HG02759 (cell line): ENCODE measurements around the gene RFPL4AL1.
"Not testable (repeated sequence)": the region's sequence is repeated elsewhere in the genome, so short reads cannot be mapped to it uniquely, and the experiment has no call there.

ENCODE experiments used
- ATAC-seq: cut with Tn5 transposase; IDR thresholded peaks from one replicate; pipeline ENCODE4 v1.9.1; 2021; ENCODE audit warnings: mild to moderate bottlenecking, moderate library complexity; ENCODE audit not compliant: unreplicated experiment

Gene RFPL4AL1

GRCh38 chr19:55768818-55769217 lies at the start of gene RFPL4AL1:
Gene RFPL4AL1 (plus strand): TSS chr19:55769118. CDS start chr19:55771805, 2,687 bp downstream.
- not testable (repeated sequence) for ATAC-seq

GRCh38 chr19:55720214-55720746 lies 48.6 kb upstream of the RFPL4AL1 start:
- ATAC-seq = no peak

GRCh38 chr19:55720801-55721200 lies 48.1 kb upstream of the RFPL4AL1 start:
- no peak for ATAC-seq

GRCh38 chr19:55723491-55723890 lies 45.4 kb upstream of the RFPL4AL1 start:
- ATAC-seq = no peak

- ATAC-seq = not testable (repeated sequence)
These were observed 38.5 kb upstream of the RFPL4AL1 start for GRCh38 chr19:55730378-55730777.

- no peak for ATAC-seq
These were observed 30.6 kb upstream of the RFPL4AL1 start, which contains the start of gene NLRP9 for GRCh38 chr19:55738302-55738701. Gene NLRP9 (minus strand): TSS chr19:55738402. CDS start chr19:55738374, 28 bp downstream.

GRCh38 chr19:55750715-55751114 lies 18.2 kb upstream of the RFPL4AL1 start:
- ATAC-seq = no peak

GRCh38 chr19:55753401-55753800 lies 15.5 kb upstream of the RFPL4AL1 start:
- ATAC-seq = no peak

GRCh38 chr19:55756808-55757207 lies 12.1 kb upstream of the RFPL4AL1 start:
- not testable (repeated sequence) for ATAC-seq

GRCh38 chr19:55758797-55759196 lies 10.1 kb upstream of the RFPL4AL1 start, which contains the start of gene RFPL4A:
Gene RFPL4A (plus strand): TSS chr19:55759097. CDS start chr19:55761801, 2,704 bp downstream.
- not testable (repeated sequence) for ATAC-seq

- ATAC-seq = no peak
These were observed 2.5 kb upstream of the RFPL4AL1 start for GRCh38 chr19:55766466-55766865.

- ATAC-seq = not testable (repeated sequence)
These were observed 714 bp downstream of the RFPL4AL1 start for GRCh38 chr19:55769632-55770031.

- no peak for ATAC-seq
These were observed 8.6 kb downstream of the RFPL4AL1 start for GRCh38 chr19:55777528-55777927.

GRCh38 chr19:55778331-55778730 lies 9.4 kb downstream of the RFPL4AL1 start:
- no peak for ATAC-seq

GRCh38 chr19:55781112-55781511 lies 12.2 kb downstream of the RFPL4AL1 start:
- ATAC-seq = no peak

- no peak for ATAC-seq
These were observed 26.1 kb downstream of the RFPL4AL1 start for GRCh38 chr19:55795021-55795420.

- no peak for ATAC-seq
These were observed 32.5 kb downstream of the RFPL4AL1 start for GRCh38 chr19:55801416-55801815.

GRCh38 chr19:55802281-55802680 lies 33.4 kb downstream of the RFPL4AL1 start:
- ATAC-seq = no peak

- ATAC-seq = peak; percentile 49
These were observed 40.6 kb downstream of the RFPL4AL1 start for GRCh38 chr19:55809381-55810058.

- ATAC-seq = no peak
These were observed 42.4 kb downstream of the RFPL4AL1 start for GRCh38 chr19:55811340-55811739.

GRCh38 chr19:55812449-55812848 lies 43.5 kb downstream of the RFPL4AL1 start:
- ATAC-seq = no peak

GRCh38 chr19:55813906-55814305 lies 45.0 kb downstream of the RFPL4AL1 start:
- ATAC-seq = no peak
